Upper lobe of left lung (tissue), 4 donors: Measurements from ENCODE around the gene NAB2.

ENCODE experiments used
- CTCF ChIP-seq, 6 experiments: fragments of 450-650 bp in 4 of 6; fragments of 200-600 bp in 2 of 6; sonication (generic) in 2 of 6; IDR thresholded peaks; one replicate each; pipeline ENCODE4 v1.5.1; 2016 to 2019; ENCODE audit warnings: antibody characterized with exemption in 6 of 6
- EP300 ChIP-seq, 4 donors: sonication (generic); formaldehyde crosslinking; IDR thresholded peaks; one replicate each; pipeline ENCODE4 v1.5.1; 2017; ENCODE audit warnings: antibody characterized with exemption in 4 of 4, control low read depth in 2 of 4
- POLR2A ChIP-seq, 4 donors: fragments of 450-650 bp; IDR thresholded peaks; one replicate each; pipeline ENCODE4 v1.5.1; 2016 to 2017; ENCODE audit warnings: antibody characterized with exemption in 4 of 4, mild to moderate bottlenecking in 2 of 4
- POLR2AphosphoS5 ChIP-seq, 2 donors: sonication (generic); formaldehyde crosslinking; IDR thresholded peaks; one replicate each; pipeline ENCODE4 v1.5.1; 2017; ENCODE audit warnings: antibody characterized with exemption in 2 of 2

DNA sequence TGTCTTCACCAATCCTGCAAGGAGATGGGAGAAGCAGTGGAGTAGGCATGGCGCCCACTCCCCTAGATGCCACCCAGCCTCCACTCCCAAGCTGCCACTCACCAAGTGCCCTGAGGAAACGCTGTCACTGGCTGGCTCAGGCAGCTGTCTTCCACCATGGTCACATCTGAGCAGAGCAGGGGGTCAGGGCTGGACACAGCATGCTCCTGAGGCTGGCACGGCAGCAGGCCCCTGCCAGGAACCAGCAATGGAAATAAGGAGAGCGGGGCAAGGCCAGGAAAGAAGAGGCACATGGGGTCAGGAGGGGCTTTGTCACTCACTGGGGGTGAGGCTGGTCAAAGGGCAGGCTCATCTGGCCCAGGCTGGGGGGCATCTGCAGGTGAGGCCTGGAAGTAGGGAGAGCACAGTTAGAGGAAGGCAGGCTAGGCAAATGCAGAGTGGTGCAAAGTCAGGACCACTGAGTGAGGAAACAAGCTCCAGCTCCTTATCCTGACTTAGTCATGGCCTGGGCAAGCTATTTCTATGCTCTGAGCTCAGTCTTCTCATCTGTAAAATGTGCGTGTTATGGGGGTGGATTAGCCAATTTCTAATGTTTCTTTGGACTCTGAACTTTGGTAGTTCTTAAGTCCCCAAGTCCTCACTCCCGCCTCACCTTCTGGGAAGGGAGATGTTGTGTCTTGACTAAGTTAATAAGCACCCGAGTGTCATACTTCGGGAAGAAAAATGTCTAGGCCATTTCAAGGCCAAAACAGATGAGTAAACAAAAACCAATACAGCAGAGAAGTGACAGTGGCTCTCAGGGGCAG lies 8.0 kb downstream of the NAB2 start:
- TF ChIP-seq CTCF (IDR thresholded peaks at IDR 0.05): no peak
- no peak for TF ChIP-seq POLR2AphosphoS5 (IDR thresholded peaks at IDR 0.05)
- no peak for TF ChIP-seq POLR2A (IDR thresholded peaks at IDR 0.05)
- TF ChIP-seq EP300 (IDR thresholded peaks at IDR 0.05): no peak
